ENCODE measurements around the gene CCDC197. TPM values are rescaled to one million over a fixed set of nuclear protein-coding genes. Genes with fewer than 3 reads are reported as not detected.

Gene CCDC197
- total and polyA plus RNA-seq, 2 of the 4 experiments (the other 2 are of a cell fraction): not detected

- H2BK120ac ChIP-seq (ENCODE audit: low read depth, low read length): no peak overlapping the region
Observed at GRCh38 chr14:93989939-93990338, 7.2 kb upstream of the CCDC197 start.

More at GRCh38 chr14:93989939-93990338, 7.2 kb upstream of the CCDC197 start:
- H3K79me1 ChIP-seq (ENCODE audit: low read depth in 1 of 2, low read length in 2 of 2): no peaks in the 10 kb centered on the region
- H3K9me1 ChIP-seq (ENCODE audit: insufficient read depth, low read length): peaks cover 7% of the 10 kb centered on the region; the same call in 1 of the 2 replicates
- peaks cover 10% of the 10 kb centered on the region for H3K4me1 ChIP-seq (ENCODE audit: control insufficient read depth, insufficient read depth, low read length)
- H3K14ac ChIP-seq (replicated peaks; ENCODE audit: low read depth, low read length): no peak overlapping the region
- H3K4me3 ChIP-seq (ENCODE audit: insufficient read depth, low read depth, low read length): no peak overlapping the region
- no peak overlapping the region for H3K27ac ChIP-seq (ENCODE audit: insufficient read depth, low read length)
- H2BK20ac ChIP-seq (ENCODE audit: low read depth, low read length): no peak overlapping the region
- no peak overlapping the region for H3K4me2 ChIP-seq (ENCODE audit: low read depth, low read length)
- CTCF ChIA-PET: no interaction called here
- H4K91ac ChIP-seq (ENCODE audit: insufficient read depth, low read depth, low read length): no peak overlapping the region
- no peaks in the 10 kb centered on the region for H4K20me1 ChIP-seq (ENCODE audit: insufficient read depth, low read length)
- H2BK15ac ChIP-seq (ENCODE audit: low read depth, low read length): no peak overlapping the region
- H2BK5ac ChIP-seq (ENCODE audit: low read depth, low read length, poor library complexity, severe bottlenecking): no peak overlapping the region
- intact Hi-C loops (cut with micrococcal nuclease): no loop called here
- no CpG with 5 or more reads among the region's 4 CpGs for WGBS, 2 experiments (ENCODE audit: extremely low coverage in 2 of 2, insufficient read length in 1 of 2)
- no peak overlapping the region for H2AK9ac ChIP-seq (replicated peaks; ENCODE audit: low read depth, low read length, poor library complexity)
- H4K8ac ChIP-seq (ENCODE audit: low read depth in 2 of 2, low read length in 2 of 2): no peak overlapping the region
- no peak overlapping the region for H2AK5ac ChIP-seq (ENCODE audit: low read depth, low read length)
- H4K5ac ChIP-seq (ENCODE audit: low read depth, low read length): no peak overlapping the region
- H3K36me3 ChIP-seq (ENCODE audit: control insufficient read depth, insufficient read depth, low read length): no peaks in the 10 kb centered on the region
- ATAC-seq (ENCODE audit: low read depth) (no peak), DNase-seq (no peak)
- dilution Hi-C loops (cut with HindIII; ENCODE audit: low sequenced_read_pairs, unreplicated experiment): no loop called here
- no peak overlapping the region for H2AFZ ChIP-seq (replicated peaks; ENCODE audit: low read length, poor library complexity)
- no peak overlapping the region for H3K4ac ChIP-seq (ENCODE audit: low read depth, low read length)
- no peak overlapping the region for H3K9ac ChIP-seq (ENCODE audit: low read depth, low read length)
- in situ Hi-C loops (cut with MboI; ENCODE audit: low sequenced_read_pairs): no loop called here
- POLR2A ChIA-PET (ENCODE audit: unreplicated experiment): no interaction called here
- no peak for TF ChIP-seq POLR2A (IDR thresholded peaks at IDR 0.05; ENCODE audit: low read depth, low read length)
- TF ChIP-seq FOS (IDR thresholded peaks at IDR 0.05; ENCODE audit: low read depth, low read length): no peak
- TF ChIP-seq ELK1 (IDR thresholded peaks at IDR 0.05; ENCODE audit: borderline replicate concordance, low read depth, low read length): no peak
- TF ChIP-seq BHLHE40 (IDR thresholded peaks at IDR 0.05; ENCODE audit: low read depth, low read length): no peak
- TF ChIP-seq MXI1 (IDR thresholded peaks at IDR 0.05; ENCODE audit: borderline replicate concordance, low read depth, low read length): no peak
- TF ChIP-seq CTCF (conservative IDR thresholded peaks at IDR 0.05; ENCODE audit: low read depth, low read length): no peak
- TF ChIP-seq CHD1 (IDR thresholded peaks at IDR 0.05; ENCODE audit: low read depth, low read length): no peak
- TF ChIP-seq USF2 (IDR thresholded peaks at IDR 0.05; ENCODE audit: low read depth, low read length): no peak
- TF ChIP-seq MAFK (IDR thresholded peaks at IDR 0.05; ENCODE audit: low read depth, low read length): no peak
- no peak for TF ChIP-seq RFX5 (IDR thresholded peaks at IDR 0.05; ENCODE audit: low read depth, low read length)
- no peak for TF ChIP-seq CEBPB (IDR thresholded peaks at IDR 0.05; ENCODE audit: low read depth, low read length)
- no peak for TF ChIP-seq SMC3 (IDR thresholded peaks at IDR 0.05; ENCODE audit: low read depth, low read length)
- TF ChIP-seq RAD21 (IDR thresholded peaks at IDR 0.05; ENCODE audit: low read length): no peak
- TF ChIP-seq NFE2L2 (IDR thresholded peaks at IDR 0.05; ENCODE audit: low read depth, low read length): no peak
- no peak for TF ChIP-seq RCOR1 (IDR thresholded peaks at IDR 0.05; ENCODE audit: insufficient replicate concordance, low read length)
- no peak for TF ChIP-seq MAZ (IDR thresholded peaks at IDR 0.05; ENCODE audit: borderline replicate concordance, low read depth, low read length)
- no TSS peak for BruUV-seq (replicated peaks)
- H3K23ac ChIP-seq (ENCODE audit: low read depth, low read length): no peak overlapping the region
- no peaks in the 10 kb centered on the region for H3K9me3 ChIP-seq (ENCODE audit: control insufficient read depth, insufficient read depth, low read length)
- H3K18ac ChIP-seq (ENCODE audit: low read depth, low read length): no peak overlapping the region
- peaks cover 5% of the 10 kb centered on the region; the same call in 1 of the 2 replicates for H3K27me3 ChIP-seq (ENCODE audit: control insufficient read depth, insufficient read depth, low read length)
- no peak overlapping the region for H3K56ac ChIP-seq (ENCODE audit: extremely low read depth, insufficient read depth, low read length)

All from IMR-90 (cell line).